HEK293 (cell line): Measurements from ENCODE around the gene HLA-A.

Experiments used
- CTCF ChIP-seq: fragments of 450-650 bp; formaldehyde crosslinking; IDR thresholded peaks from 2 replicates; pipeline ENCODE4 v1.5.1; 2016; ENCODE audit warnings: missing biosample characterization, missing genetic modification characterization
- KLF16 ChIP-seq: fragments of 450-650 bp; formaldehyde crosslinking; IDR thresholded peaks from 2 replicates; pipeline ENCODE4 v1.5.1; 2017; ENCODE audit warnings: missing biosample characterization, missing genetic modification characterization
- KLF9 ChIP-seq: fragments of 450-650 bp; formaldehyde crosslinking; IDR thresholded peaks from 2 replicates; pipeline ENCODE4 v1.5.1; 2016; ENCODE audit warnings: missing biosample characterization, missing genetic modification characterization, low read depth
- PRDM1 ChIP-seq: fragments of 450-650 bp; formaldehyde crosslinking; IDR thresholded peaks from 2 replicates; pipeline ENCODE4; 2016; ENCODE audit warnings: missing biosample characterization, missing genetic modification characterization
- REST ChIP-seq: fragments of 450-650 bp; formaldehyde crosslinking; IDR thresholded peaks from 2 replicates; pipeline ENCODE4 v1.5.1; 2016; ENCODE audit warnings: missing biosample characterization, missing genetic modification characterization
- TCF7L2 ChIP-seq: IDR thresholded peaks from 2 replicates; pipeline ENCODE4 v1.6.1; 2011; ENCODE audit warnings: low read depth, mild to moderate bottlenecking, inconsistent platforms, low read length, moderate library complexity, borderline replicate concordance
- ZBTB21 ChIP-seq: fragments of 450-650 bp; formaldehyde crosslinking; IDR thresholded peaks from 2 replicates; pipeline ENCODE4 v1.5.1; 2017; ENCODE audit warnings: missing biosample characterization, missing genetic modification characterization
- ZNF10 ChIP-seq: fragments of 450-650 bp; formaldehyde crosslinking; IDR thresholded peaks from 2 replicates; pipeline ENCODE4 v1.5.1; 2017; ENCODE audit warnings: missing biosample characterization, missing genetic modification characterization
- ZNF223 ChIP-seq: fragments of 450-650 bp; formaldehyde crosslinking; IDR thresholded peaks from 2 replicates; pipeline ENCODE4 v1.5.1; 2016; ENCODE audit warnings: missing biosample characterization, missing genetic modification characterization
- ZNF354C ChIP-seq: fragments of 450-650 bp; formaldehyde crosslinking; IDR thresholded peaks from 2 replicates; pipeline ENCODE4 v1.5.1; 2016; ENCODE audit warnings: missing biosample characterization, missing genetic modification characterization, low read depth, borderline replicate concordance
- ZNF670 ChIP-seq: fragments of 450-650 bp; formaldehyde crosslinking; IDR thresholded peaks from 2 replicates; pipeline ENCODE4 v1.5.1; 2016; ENCODE audit warnings: missing biosample characterization, missing genetic modification characterization, low read depth

- TF ChIP-seq PRDM1 (no peak), ZNF670 (tag by site-specific recombination) (no peak), ZBTB21 (tag by site-specific recombination) (no peak), CTCF (tag by site-specific recombination) (no peak), KLF16 (tag by site-specific recombination) (no peak), ZNF223 (tag by site-specific recombination) (no peak), ZNF10 (tag by site-specific recombination) (no peak), TCF7L2 (no peak), KLF9 (tag by site-specific recombination) (no peak), ZNF354C (tag by site-specific recombination) (no peak), REST (tag by site-specific recombination) (no peak)
These were observed 16.5 kb upstream of the HLA-A start for GRCh38 chr6:29925727-29926412.
